HepG2 (cell line): Measurements from ENCODE around the gene LRRC51. TPM values are rescaled to one million over a fixed set of nuclear protein-coding genes. Genes with fewer than 3 reads are reported as not detected.
A peak's percentile ranks its signal among the peaks of the same experiment; 100 is the strongest.

Source experiments
- ARNT2 ChIP-seq: sonication (generic); formaldehyde crosslinking; IDR thresholded peaks from 2 replicates; pipeline ENCODE4 v1.8.0; 2022; ENCODE audit warnings: mild to moderate bottlenecking, low read depth, missing genetic modification reagents, moderate library complexity
- ATM ChIP-seq: fragments of 450-650 bp; IDR thresholded peaks from 2 replicates; pipeline ENCODE4 v1.7.1; 2017; ENCODE audit warnings: mild to moderate bottlenecking, borderline replicate concordance
- CCAR2 ChIP-seq: fragments of 200-400 bp; formaldehyde crosslinking; optimal IDR thresholded peaks from 2 replicates; pipeline ENCODE3; 2018; ENCODE audit warnings: low read depth, mild to moderate bottlenecking, low read length, moderate library complexity
- EP300 ChIP-seq, 3 experiments: sonication (generic) in 1 of 3; formaldehyde crosslinking in 1 of 3; IDR thresholded peaks; 2 replicates each; pipeline versions ENCODE4 v1.5.1 to v1.6.1; 2011 to 2020; ENCODE audit warnings: low read depth in 2 of 3, low read length in 2 of 3, borderline replicate concordance in 1 of 3, improper control_type of control experiment in 1 of 3, mild to moderate bottlenecking in 1 of 3, missing genetic modification reagents in 1 of 3, moderate library complexity in 1 of 3
- EZH2 ChIP-seq: conservative IDR thresholded peaks from 2 replicates; pipeline ENCODE4 v1.6.1; 2012; ENCODE audit warnings: mild to moderate bottlenecking, low read depth, low read length, moderate library complexity
- GFI1 ChIP-seq: sonication (generic); formaldehyde crosslinking; IDR thresholded peaks from 2 replicates; pipeline ENCODE4 v1.5.0; 2020; ENCODE audit warnings: missing genetic modification reagents, mild to moderate bottlenecking, borderline replicate concordance
- HMG20B ChIP-seq: conservative IDR thresholded peaks from 2 replicates; pipeline ENCODE4 v1.6.1; 2016; ENCODE audit warnings: missing genetic modification reagents, missing compliant biosample characterization
- MAZ ChIP-seq, 2 experiments: sonication (generic) in 1 of 2; formaldehyde crosslinking in 1 of 2; IDR thresholded peaks; 2 replicates each; pipeline versions ENCODE4 v1.5.0 to v1.6.1; 2012 to 2020; ENCODE audit warnings: low read depth in 2 of 2, mild to moderate bottlenecking in 2 of 2, borderline replicate concordance in 1 of 2, improper control_type of control experiment in 1 of 2, low read length in 1 of 2, missing genetic modification reagents in 1 of 2, moderate library complexity in 1 of 2
- TBX3 ChIP-seq: fragments of 450-650 bp; IDR thresholded peaks from 2 replicates; pipeline ENCODE4 v1.6.1; 2017; ENCODE audit warnings: antibody characterized with exemption, mild to moderate bottlenecking, inconsistent platforms, borderline replicate concordance
- TFDP2 ChIP-seq: sonication (generic); formaldehyde crosslinking; IDR thresholded peaks from 2 replicates; pipeline ENCODE4 v1.4.0; 2020; ENCODE audit warnings: missing genetic modification reagents
- ZFAT ChIP-seq: sonication (generic); formaldehyde crosslinking; conservative IDR thresholded peaks from 2 replicates; pipeline ENCODE4 v1.8.1; 2023; ENCODE audit warnings: missing genetic modification reagents, inconsistent platforms
- ZNF138 ChIP-seq: sonication (generic); formaldehyde crosslinking; IDR thresholded peaks from 2 replicates; pipeline ENCODE4 v1.5.0; 2020; ENCODE audit warnings: mild to moderate bottlenecking, low read depth, missing genetic modification reagents
- ZNF207 ChIP-seq: fragments of 450-650 bp; IDR thresholded peaks from 2 replicates; pipeline ENCODE4 v1.6.1; 2016; ENCODE audit warnings: antibody characterized with exemption, borderline replicate concordance
- ZNF256 ChIP-seq: sonication (generic); formaldehyde crosslinking; conservative IDR thresholded peaks from 2 replicates; pipeline ENCODE4 v1.4.0; 2020; ENCODE audit warnings: missing genetic modification reagents
- ZNF543 ChIP-seq: sonication (generic); formaldehyde crosslinking; IDR thresholded peaks from 2 replicates; pipeline ENCODE4 v1.4.0; 2020; ENCODE audit warnings: mild to moderate bottlenecking, missing genetic modification reagents
- ZNF646 ChIP-seq: sonication (generic); formaldehyde crosslinking; IDR thresholded peaks from 2 replicates; pipeline ENCODE4 v1.9.0; 2021; ENCODE audit warnings: mild to moderate bottlenecking, missing genetic modification reagents
- ZNF709 ChIP-seq: sonication (generic); formaldehyde crosslinking; IDR thresholded peaks from 2 replicates; pipeline ENCODE4 v1.5.0; 2020; ENCODE audit warnings: mild to moderate bottlenecking, missing genetic modification reagents
- ZNF724P ChIP-seq: sonication (generic); formaldehyde crosslinking; IDR thresholded peaks from 2 replicates; pipeline ENCODE4 v1.8.0; 2022; ENCODE audit warnings: missing genetic modification reagents, borderline replicate concordance
- ZNF747 ChIP-seq: sonication (generic); formaldehyde crosslinking; IDR thresholded peaks from 2 replicates; pipeline ENCODE4 v1.8.1; 2023; ENCODE audit warnings: missing genetic modification reagents, mild to moderate bottlenecking, borderline replicate concordance
- ZNF839 ChIP-seq: sonication (generic); formaldehyde crosslinking; IDR thresholded peaks from 2 replicates; pipeline ENCODE4 v1.4.0; 2020; ENCODE audit warnings: missing genetic modification reagents, mild to moderate bottlenecking, borderline replicate concordance
- ZSCAN12 ChIP-seq: sonication (generic); formaldehyde crosslinking; IDR thresholded peaks from 2 replicates; pipeline ENCODE4 v1.9.0; 2021; ENCODE audit warnings: mild to moderate bottlenecking, missing genetic modification reagents
- polyA plus RNA-seq, 8 experiments: library from polyadenylated mRNA; depleted of rRNA in 3 of 8; stranded (reverse) in 7 of 8; unstranded in 1 of 8; fragments of >200 nt; fragmentation: Illumina TruSeq in 4 of 8; extraction: Trizol in 4 of 8; gene quantifications; 2 replicates each; pipeline versions ENCODE4 v1.2.1 to v1.2.3, GENCODE V29; 2011 to 2016; ENCODE audit warnings: low read depth in 4 of 8, missing spikeins in 1 of 8, mixed read lengths in 1 of 8; ENCODE audit not compliant: insufficient read depth in 1 of 8
- total RNA-seq, 5 experiments: library from RNA; depleted of rRNA; stranded (reverse); fragments of >200 nt; fragmentation: Illumina TruSeq; extraction: Trizol; gene quantifications; 2 replicates each; pipeline ENCODE4 v1.2.3, GENCODE V29; 2016; ENCODE audit warnings: low read depth in 1 of 5

LRRC51 gene
- total and polyA plus RNA-seq, 2 of the 13 experiments (the other 11 are each of a cell fraction or from before 2014, with no cell fraction given), result 5.3 to 6.0 TPM

- TF ChIP-seq ZFAT (CRISPR knock-in tag) (no peak), EZH2 (no peak), ZNF256 (0 out of 2 replicates have a peak, but pooled peaks have one; percentile 3), ZNF138 (CRISPR knock-in tag) (no peak), ZNF646 (CRISPR knock-in tag) (no peak), MAZ (IDR thresholded peaks at IDR 0.05; ENCODE audit: borderline replicate concordance, low read depth, low read length) (no peak), MAZ (CRISPR knock-in tag; IDR thresholded peaks at IDR 0.05; ENCODE audit: low read depth) (0 out of 2 replicates have a peak, but pooled peaks have one; percentile 11), CCAR2 (no peak), ZNF747 (CRISPR knock-in tag) (0 out of 2 replicates have a peak, but pooled peaks have one; percentile 24), TFDP2 (CRISPR knock-in tag) (no peak), HMG20B (CRISPR knock-in tag) (no peak), ATM (no peak), ZNF724P (CRISPR knock-in tag) (peak; percentile 89), GFI1 (0 out of 2 replicates have a peak, but pooled peaks have one; percentile 4), ZNF207 (no peak), TBX3 (no peak), EP300 (IDR thresholded peaks at IDR 0.05; ENCODE audit: low read depth in 2 of 2, low read length in 2 of 2) (no peak), EP300 (CRISPR knock-in tag; IDR thresholded peaks at IDR 0.05; ENCODE audit: borderline replicate concordance) (no peak), ZNF709 (CRISPR knock-in tag) (0 out of 2 replicates have a peak, but pooled peaks have one; percentile 7), ARNT2 (CRISPR knock-in tag) (peak; percentile 68; the same call in 1 of the 2 replicates), ZNF543 (no peak), ZNF839 (CRISPR knock-in tag) (no peak), ZSCAN12 (no peak)
Measured at GRCh38 chr11:72112978-72113808, 32.5 kb downstream of the LRRC51 start (continued).
